Measurements from ENCODE around the gene ZNF678. TPM values are rescaled to one million over a fixed set of nuclear protein-coding genes. Genes with fewer than 3 reads are reported as not detected.

ZNF678 gene
- total RNA-seq, 2 donors from 2014 or later = 7.1 to 10.6 TPM

- Histone ChIP-seq H3K4me3 (no peak overlapping the region), H3K27me3 (replicated peaks; ENCODE audit: insufficient read depth) (no peaks in the 10 kb centered on the region), H3K9me3 (peaks cover 6% of the 10 kb centered on the region), H3K36me3 (no peaks in the 10 kb centered on the region), H3K27ac (no peak overlapping the region), H3K4me1 (ENCODE audit: control insufficient read depth in 1 of 2, low read depth in 2 of 2) (no peaks in the 10 kb centered on the region)
- TF ChIP-seq CTCF (IDR thresholded peaks at IDR 0.05) = no peak
- DNase-seq (ENCODE audit: low spot score) (no peak), ATAC-seq (ENCODE audit: insufficient number of reproducible peaks, low FRiP score, low read depth) (no peak)
Observed at GRCh38 chr1:227556288-227556687, 7.1 kb upstream of the ZNF678 start.

GRCh38 chr1:227557962-227558725 lies 5.2 kb upstream of the ZNF678 start:
- TF ChIP-seq CTCF (IDR thresholded peaks at IDR 0.05) = no peak
- Histone ChIP-seq H3K4me3 (no peak overlapping the region), H3K9me3 (no peaks in the 10 kb centered on the region), H3K27ac (no peak overlapping the region), H3K27me3 (replicated peaks; ENCODE audit: insufficient read depth) (no peaks in the 10 kb centered on the region), H3K4me1 (ENCODE audit: control insufficient read depth in 1 of 2, low read depth in 2 of 2) (no peaks in the 10 kb centered on the region), H3K36me3 (no peaks in the 10 kb centered on the region)
- DNase-seq (ENCODE audit: low spot score) (no peak), ATAC-seq (ENCODE audit: insufficient number of reproducible peaks, low FRiP score, low read depth) (no peak)

GRCh38 chr1:227558732-227559262 lies 4.6 kb upstream of the ZNF678 start:
- H3K9me3 ChIP-seq = no peaks in the 10 kb centered on the region
- DNase-seq (ENCODE audit: low spot score) = no peak
- no peak for ATAC-seq (ENCODE audit: insufficient number of reproducible peaks, low FRiP score, low read depth)

GRCh38 chr1:227559499-227559898 lies 3.9 kb upstream of the ZNF678 start:
- H3K36me3 ChIP-seq = no peaks in the 10 kb centered on the region
- H3K27ac ChIP-seq = no peak overlapping the region
- no peak for DNase-seq (ENCODE audit: low spot score)
- ATAC-seq (ENCODE audit: insufficient number of reproducible peaks, low FRiP score, low read depth) = no peak
- TF ChIP-seq CTCF (IDR thresholded peaks at IDR 0.05) = no peak
- H3K4me1 ChIP-seq (ENCODE audit: control insufficient read depth in 1 of 2, low read depth in 2 of 2) = peaks cover 2 to 4% of the 10 kb centered on the region in 2 donors
- no peaks in the 10 kb centered on the region for H3K27me3 ChIP-seq (replicated peaks; ENCODE audit: insufficient read depth)
- no peak overlapping the region for H3K4me3 ChIP-seq
- no peaks in the 10 kb centered on the region for H3K9me3 ChIP-seq

More at GRCh38 chr1:227558732-227559262, 4.6 kb upstream of the ZNF678 start:
- Histone ChIP-seq H3K27me3 (replicated peaks; ENCODE audit: insufficient read depth) (no peaks in the 10 kb centered on the region), H3K4me1 (ENCODE audit: control insufficient read depth in 1 of 2, low read depth in 2 of 2) (no peaks in the 10 kb centered on the region), H3K27ac (no peak overlapping the region), H3K36me3 (no peaks in the 10 kb centered on the region), H3K4me3 (no peak overlapping the region)
- no peak for TF ChIP-seq CTCF (IDR thresholded peaks at IDR 0.05)

- ATAC-seq (ENCODE audit: insufficient number of reproducible peaks, low FRiP score, low read depth) (no peak), DNase-seq (ENCODE audit: low spot score) (no peak)
- no peaks in the 10 kb centered on the region for H3K27me3 ChIP-seq (replicated peaks; ENCODE audit: insufficient read depth)
- H3K9me3 ChIP-seq = no peaks in the 10 kb centered on the region
- peaks cover 3 to 6% of the 10 kb centered on the region in 2 donors for H3K4me1 ChIP-seq (ENCODE audit: control insufficient read depth in 1 of 2, low read depth in 2 of 2)
- H3K27ac ChIP-seq = no peak overlapping the region
- no peak for TF ChIP-seq CTCF (IDR thresholded peaks at IDR 0.05)
- peak overlapping the region; percentile 66 for H3K4me3 ChIP-seq
- H3K36me3 ChIP-seq = no peaks in the 10 kb centered on the region
Observed at GRCh38 chr1:227559926-227560325, 3.4 kb upstream of the ZNF678 start.
